Activated CD4-positive, alpha-beta T cell treated with anti-CD3 and anti-CD28 coated beads, Interleukin-2, Interleukin-4, amounts not matched to agents 100 ng/mL and 50 ng/mL, durations not matched to agents 16 hours and 8 hours (primary cell): ENCODE results near the gene ERP27.
A peak's percentile ranks its signal among the peaks of the same experiment; 100 is the strongest.

Experiments
- DNase-seq: peaks from one replicate; pipeline ENCODE4 v3.0.0-alpha.2; 2020; ENCODE audit warnings: low spot score

Gene ERP27

DNA sequence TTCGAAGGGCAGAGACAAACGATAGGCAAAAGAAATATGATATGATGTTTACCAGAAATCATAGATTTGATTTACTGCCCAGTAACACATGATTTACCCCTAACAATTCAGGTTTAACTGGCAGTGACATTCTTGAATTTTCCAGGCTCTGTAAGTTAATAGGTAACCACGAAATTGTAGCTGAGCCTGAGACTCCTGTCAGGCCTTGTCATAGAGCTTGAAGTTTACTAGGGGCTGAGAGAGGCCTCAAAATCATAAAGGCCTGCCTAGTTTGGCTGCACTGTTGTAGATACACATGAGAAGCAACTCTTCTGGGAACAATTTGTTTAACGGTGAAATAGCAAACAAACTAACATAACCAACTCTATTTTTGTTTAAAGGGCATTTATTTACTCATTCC lies 3.3 kb downstream of the ERP27 start:
- DNase-seq = no peak

DNA sequence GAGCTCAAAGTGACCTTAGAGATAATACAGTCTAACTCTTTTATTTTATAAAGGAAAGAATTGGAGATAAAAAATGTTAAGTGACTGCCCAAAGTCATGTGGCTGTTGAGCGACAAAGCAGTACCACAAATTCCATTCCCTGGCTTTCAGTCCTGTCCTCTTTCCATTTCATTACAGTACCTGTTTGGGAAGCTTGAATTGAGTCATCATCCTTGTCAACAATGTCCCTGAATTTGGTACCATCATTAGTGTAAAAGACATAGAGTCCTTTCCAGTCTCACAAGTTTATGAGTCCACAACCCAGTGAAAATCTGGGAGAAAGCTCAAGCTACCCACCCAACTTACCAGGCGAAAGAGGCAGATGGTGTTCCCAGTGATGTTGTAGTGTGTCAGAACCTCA lies 3.8 kb downstream of the ERP27 start:
- no peak for DNase-seq

DNA sequence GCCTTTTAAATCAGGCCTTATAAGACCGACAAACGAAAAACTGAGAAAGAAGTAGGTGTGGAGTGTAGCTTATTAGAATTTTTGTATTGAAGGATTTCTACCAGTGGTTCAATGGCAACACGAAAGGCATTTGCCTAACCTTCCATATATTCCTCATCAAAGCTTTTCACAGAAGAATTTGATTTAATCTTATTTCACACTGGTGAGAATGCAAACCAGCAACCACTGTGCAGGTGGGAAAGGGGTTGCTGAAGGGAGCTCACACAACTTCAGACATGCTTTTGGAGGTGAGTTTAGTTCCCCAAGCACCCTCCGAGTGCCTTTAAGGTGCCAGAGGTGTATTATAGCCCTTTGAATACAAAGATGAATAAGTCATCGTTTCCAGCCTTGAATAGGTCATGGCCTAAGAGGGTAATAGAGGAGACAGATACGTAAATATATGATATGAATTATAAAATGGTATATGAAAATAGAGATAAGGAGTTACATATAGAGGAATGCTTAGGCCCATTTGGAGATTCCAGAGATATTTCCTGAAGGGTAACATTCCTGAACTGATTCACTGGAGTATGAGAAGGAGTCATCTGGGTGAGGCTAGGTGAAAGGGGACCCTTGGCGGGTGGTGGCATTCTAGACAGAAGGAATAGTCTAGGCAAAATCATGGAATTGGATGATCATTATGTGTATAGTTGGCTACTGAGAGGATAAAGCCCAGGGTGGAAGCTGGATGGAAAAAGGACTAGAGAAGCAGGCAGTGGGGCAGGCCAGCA lies 6.4 kb downstream of the ERP27 start:
- no peak for DNase-seq

DNA sequence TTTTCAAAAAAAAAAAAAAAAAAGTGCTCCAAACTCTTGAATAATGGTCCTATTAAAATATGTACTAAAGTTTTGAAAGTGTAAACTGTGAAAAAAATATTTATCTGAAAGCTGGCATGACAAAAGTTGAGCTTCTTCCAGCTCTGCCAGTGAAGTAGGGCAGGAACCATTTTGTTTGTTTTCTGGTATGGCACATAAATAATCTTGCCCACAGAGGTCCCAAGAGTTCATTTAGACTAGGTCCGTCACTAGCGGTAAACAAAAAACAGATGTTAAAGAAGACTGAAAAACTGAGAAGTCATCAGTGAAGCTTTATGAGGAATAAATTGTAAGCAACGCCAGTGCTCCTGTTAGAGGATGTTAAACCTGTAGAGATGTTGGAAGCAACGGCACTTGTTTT lies 7.0 kb downstream of the ERP27 start:
- no peak for DNase-seq

DNA sequence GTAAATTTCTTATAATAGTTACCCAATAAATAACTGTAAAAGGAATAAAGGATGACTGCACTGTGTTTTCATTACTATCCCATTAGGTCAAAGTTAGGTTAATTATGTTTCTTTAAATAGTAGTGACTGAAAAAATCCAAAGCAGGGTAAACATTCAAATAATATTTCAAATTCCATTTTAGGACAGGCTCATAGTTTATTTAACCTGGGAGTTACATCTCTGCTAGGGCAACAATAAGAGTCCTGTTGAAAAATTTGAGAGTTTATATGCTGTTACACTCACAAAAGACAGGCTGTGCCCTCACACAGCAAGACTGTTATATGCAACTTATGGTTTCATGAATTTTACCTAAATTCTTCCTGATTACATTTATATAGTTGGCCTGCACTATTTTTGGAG lies 8.0 kb downstream of the ERP27 start:
- DNase-seq = no peak

DNA sequence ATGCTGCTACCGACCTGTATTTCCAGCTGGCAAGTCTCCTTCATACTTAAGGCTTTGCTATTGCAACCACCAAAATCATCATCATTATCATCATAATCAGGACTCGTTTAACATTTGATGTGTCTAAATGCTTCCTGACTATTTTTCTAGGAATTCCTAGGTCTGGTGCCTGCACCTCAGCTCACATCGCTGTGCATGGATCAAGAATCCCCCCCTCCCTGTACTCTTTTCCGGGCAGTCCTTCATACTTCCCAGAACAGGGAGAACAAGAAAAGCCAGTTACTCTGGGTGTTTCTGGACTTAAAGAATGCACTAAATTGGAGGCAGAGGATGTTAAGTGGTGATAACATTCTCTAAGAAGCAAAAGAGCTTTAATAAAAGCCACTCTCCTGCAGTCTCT lies 9.4 kb downstream of the ERP27 start:
- no peak for DNase-seq

DNA sequence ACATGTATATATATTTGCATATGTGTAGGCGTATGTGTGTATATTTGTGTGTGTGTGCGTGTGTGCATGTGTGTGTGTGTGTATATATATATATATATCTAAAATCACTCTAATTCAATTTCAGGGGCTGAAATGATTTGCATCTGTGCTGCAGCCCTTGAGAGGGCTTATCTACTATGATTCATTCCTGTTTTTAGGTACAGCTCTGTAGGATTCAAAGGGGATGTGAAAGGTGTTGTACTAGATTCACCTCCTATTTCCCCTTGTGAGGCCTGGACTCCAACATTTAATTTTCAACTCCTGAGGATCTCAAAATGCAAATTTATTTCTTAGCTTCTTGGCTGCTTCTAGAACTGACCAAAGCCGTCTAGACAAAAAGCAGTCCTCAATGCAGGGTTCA lies 11.1 kb downstream of the ERP27 start:
- no peak for DNase-seq

DNA sequence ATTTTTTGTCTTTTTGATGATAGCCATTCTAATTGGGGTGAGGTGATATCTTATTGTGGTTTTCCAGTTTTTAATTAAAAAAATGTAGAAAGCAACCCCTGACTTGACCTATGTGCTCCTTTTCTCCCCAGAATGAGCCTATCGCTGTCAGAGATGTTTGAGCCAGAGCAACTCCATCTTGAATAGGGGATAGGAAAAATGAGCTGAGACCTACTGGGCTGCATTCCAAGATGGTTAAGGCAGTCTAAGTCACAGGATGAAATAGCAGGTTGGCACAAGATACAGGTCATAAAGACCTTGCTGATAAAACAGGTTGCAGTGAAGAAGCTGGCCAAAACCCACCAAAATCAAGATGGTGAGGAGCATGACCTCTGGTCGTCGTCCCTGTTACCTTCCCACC lies 13.8 kb downstream of the ERP27 start:
- DNase-seq = no peak

DNA sequence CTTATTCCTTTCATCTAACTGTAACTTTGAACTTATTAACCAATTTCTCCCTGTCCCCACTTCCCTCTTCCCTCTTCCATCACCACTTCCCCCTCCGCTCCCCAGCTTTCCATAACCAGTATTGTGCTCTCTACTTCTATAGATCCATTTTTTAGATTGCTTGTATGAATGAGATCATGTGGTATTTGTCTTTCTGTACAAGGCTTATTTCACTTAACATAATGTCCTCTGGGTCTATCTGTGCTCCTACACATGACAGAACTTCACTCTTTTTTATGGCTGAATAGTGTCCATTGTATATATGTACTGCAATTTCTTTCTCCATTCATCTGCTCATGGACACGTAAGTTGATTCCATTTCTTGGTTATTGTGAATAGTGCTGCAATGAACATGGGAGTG lies 14.4 kb downstream of the ERP27 start:
- DNase-seq = no peak

DNA sequence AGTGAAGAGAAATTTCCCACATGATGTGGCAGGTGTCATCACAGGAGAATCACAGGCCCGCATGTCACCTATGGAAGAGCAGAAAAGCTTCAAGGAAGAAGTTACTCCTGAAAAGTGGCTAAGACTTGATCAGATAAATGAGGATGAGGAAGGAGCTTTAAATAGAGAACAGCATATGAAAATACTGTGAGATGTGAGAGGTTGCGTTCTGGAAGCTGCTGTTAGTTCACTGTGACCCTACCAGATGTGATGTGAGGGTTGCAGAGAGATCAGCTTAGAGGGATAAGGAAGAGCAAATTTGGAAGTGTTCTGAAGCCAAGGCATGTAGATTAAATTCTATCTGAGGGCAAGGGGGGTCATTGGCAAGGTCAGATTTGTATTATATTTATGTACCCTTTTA lies 17.1 kb downstream of the ERP27 start:
- no peak for DNase-seq

DNA sequence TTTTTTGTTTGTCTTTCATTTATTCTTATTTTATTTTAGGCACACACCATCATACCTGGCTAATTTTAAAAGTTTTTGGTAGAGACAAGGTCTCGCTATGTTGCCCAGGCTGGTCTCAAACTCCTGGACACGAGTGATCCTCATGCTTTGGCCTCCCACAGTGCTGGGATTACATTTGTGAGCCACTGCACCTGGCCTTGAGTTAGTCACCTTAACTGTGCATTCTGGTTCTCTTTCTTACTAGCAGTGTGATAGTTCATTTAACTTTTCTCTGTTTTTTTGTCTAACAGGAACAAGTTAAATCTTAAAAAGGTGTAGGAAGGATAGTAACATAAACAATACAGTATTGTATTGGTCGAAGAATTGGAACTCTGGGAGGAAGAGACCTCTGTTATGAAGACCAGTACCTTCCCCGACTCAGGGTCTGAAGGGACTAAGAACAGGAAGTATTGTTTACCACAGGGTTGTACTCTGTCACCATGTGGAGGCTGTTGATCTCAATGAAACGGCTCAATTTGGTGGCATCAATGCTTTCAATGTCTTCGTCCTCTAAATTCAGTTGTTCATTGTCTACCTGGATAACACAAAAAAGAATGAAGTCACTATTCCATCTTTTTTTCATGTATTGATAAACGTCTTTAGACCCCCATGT lies 17.7 kb downstream of the ERP27 start:
- no peak for DNase-seq

DNA sequence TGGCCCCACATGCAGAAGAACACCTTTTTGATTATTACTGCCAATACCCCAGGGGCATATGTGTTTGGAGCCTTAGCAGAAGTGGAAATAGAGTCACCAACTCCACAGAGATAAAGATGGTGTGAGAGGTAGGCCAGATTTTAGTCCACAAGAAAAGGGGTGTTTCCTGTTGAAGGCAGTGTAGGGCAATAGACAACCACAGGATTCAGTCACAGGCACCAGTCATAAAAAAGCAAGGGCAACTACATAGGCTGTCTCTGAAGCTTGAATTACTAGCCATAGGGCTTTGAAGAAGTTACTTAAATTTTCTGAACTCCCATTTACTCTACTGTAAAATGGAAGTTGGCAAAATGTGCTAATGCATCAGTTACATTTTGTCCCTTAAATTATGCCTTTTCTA lies 18.9 kb downstream of the ERP27 start:
- DNase-seq = no peak

DNA sequence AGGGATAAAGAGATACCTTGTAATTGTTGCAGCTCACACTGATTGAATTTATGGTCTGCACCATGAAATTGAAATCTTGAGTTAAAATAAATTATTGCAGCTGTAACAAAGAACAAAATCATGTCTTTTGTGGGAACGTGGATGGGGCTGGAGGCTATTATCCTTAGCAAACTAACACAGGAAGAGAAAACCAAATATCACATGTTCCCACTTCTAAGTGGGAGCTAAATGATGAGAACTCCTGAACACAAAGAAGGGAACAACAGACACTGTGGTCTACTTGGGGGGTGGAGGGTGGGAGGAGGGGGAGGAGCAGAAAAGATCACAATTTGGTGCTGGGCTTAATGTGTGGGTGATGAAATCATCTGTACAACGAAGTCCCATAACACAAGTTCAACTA lies 22.6 kb downstream of the ERP27 start:
- no peak for DNase-seq

DNA sequence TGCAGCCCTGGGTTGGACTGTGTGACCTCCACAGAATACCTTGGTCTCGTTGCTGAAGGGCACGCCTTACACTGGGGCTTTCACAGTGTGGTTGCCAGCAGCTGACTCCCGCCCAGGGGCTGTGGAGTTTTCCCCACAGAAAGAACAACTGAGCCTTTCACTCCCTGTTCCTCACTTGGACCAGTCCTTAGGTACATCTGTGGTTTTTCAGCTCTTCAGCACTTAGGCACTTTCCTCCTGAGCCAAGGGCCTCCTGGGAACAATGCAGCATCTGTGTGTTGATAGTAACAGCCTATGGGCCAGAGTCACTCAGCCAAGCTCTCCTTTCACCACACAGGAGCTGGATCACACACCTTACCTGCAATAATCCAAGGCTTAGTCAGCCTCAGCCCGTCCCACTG lies 25.0 kb downstream of the ERP27 start:
- DNase-seq = no peak

DNA sequence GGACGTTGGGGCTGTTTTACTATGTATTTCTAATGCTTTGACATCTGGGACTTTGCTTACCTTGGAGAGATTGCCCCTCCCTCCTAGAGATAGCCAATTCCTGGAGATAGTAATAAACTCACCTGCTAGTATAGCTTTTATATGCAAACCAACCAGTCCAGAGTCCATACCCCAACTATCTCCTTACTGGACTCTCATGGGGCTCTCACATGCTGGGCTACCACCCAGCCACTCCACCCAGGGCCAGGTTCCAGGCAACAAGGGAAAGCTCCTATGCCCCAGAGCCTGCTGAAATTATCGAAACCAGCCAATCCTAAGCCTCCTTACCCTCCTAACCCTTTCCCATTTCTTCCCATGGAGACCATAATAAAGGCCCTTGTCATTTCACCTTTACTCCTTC lies 27.2 kb downstream of the ERP27 start:
- DNase-seq = no peak

DNA sequence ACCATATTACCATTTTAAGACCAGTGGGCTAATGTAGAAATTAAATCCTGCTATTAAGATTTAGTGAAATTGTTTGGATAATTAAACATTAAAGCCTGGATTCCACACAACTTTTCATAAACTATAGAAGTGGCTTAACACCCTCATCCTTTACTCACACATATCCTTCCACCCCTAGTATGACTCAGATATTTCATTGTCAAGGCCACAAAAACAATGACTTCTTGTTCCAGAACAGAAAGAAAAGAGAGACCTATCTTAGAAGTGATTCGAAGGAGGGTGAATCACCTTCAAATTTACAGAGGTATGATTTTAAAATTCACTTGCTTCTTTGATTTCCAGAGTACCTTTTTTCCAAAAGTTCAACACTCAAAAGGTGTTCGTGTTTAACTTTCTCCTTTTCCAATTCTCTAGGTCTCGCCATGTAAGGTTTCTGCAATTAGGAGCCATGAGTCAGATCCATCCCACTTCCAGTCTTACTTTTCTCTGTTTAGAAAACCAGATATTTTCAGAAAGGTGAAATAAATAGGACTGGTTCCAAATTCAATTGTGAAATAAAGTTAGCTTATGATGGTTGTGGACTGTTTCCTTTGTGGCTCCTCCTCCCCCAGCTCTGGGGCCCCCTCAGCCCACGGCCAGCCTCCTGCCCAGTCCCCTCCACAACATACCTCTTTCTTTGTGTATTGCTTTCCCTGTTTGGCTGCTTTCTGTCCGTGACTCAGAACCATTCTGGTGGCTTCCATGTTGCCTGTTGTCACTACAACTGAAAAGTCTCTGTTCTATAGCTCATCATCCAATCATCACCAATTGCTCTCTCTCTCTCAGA lies 28.0 kb downstream of the ERP27 start:
- peak; percentile 42 for DNase-seq

DNA sequence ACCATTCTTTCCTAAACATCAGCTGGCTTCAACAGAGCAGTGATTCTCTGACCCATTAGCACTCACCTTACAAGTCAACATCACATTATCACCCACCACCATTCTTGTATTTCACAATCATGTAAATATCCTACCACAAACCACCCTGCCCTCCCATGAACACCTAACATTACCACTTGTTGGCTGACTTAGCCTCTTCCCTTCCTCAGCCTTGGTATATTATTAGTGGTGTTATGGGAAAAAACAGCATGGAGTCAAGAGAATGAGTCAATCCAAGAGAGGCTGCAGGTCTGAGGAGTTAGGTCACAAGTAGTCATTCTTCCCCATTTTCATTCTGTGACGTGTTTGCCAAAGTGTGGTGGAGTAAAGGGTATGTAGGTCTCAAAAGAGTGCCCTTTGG lies 30.4 kb downstream of the ERP27 start:
- DNase-seq = peak; percentile 29

DNA sequence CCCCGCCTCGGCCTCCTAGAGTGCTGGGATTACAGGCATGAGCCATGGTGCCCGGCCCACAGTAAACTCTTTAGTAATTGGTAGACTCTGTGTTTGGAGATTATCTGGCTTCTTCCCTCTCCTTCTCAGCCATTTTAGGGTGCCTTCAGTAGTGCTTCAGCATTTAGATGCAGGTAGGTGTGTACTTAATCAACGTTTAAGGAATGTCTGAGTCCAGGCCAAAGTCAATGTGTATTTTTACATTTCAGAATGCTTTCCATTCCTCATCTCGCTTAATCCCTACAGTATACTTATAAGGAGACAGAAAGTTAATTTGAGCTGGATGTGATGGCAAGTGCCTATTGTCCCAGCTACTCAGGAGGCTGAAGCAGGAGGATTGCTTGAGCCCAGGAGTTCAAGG lies 32.2 kb downstream of the ERP27 start:
- no peak for DNase-seq

DNA sequence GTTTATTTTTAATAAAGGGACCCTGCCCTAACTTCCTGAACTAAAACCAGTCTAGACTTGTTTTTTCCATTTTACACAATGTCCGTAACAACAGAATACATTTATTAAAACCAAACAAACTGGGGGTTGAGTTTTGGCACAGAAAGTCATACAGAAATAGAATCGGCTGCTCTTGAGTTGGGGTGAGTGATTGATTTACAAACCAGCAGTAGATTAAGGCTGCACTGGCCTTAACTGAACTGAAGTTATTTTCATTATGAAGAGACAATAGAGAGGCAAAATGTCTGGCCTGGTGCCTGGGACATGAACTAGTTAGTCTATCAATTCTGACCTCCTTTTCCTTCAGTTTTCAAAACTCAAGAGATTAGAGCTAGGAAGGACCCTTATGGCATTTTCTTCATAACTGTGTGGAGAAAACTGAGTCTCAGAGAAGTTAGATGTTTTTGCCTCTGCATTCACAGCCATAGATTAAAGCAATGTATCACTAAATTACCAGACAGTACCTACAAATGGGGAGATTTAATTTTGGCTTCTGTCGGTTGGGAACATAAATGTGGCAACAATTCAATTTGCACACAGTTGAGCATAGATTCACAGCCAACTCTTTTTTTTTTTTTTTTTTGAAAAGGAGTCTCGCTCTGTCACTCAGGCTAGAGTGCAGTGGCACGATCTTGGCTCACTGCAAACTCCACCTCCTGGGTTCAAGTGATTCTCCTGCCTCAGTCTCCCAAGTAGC lies 32.9 kb downstream of the ERP27 start:
- no peak for DNase-seq

DNA sequence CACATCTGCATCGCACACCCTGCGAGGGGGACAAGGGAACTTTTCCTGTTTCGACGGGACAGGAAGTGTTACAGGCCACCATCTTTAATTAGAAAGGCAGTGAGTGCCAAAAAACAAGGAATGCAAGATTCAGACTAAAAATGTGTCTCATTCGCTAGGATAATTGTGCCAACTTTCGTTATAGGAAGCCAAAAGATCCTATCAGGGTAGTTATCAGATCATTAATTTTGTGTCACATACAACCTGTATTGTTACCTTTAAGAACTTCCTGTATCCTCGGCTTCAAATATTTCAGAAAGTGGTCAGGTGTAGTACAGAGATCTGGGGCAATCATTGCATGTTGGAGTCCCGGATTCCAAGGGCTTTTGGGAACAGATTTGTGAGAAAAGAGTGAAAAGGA lies 33.5 kb downstream of the ERP27 start:
- DNase-seq = no peak

DNA sequence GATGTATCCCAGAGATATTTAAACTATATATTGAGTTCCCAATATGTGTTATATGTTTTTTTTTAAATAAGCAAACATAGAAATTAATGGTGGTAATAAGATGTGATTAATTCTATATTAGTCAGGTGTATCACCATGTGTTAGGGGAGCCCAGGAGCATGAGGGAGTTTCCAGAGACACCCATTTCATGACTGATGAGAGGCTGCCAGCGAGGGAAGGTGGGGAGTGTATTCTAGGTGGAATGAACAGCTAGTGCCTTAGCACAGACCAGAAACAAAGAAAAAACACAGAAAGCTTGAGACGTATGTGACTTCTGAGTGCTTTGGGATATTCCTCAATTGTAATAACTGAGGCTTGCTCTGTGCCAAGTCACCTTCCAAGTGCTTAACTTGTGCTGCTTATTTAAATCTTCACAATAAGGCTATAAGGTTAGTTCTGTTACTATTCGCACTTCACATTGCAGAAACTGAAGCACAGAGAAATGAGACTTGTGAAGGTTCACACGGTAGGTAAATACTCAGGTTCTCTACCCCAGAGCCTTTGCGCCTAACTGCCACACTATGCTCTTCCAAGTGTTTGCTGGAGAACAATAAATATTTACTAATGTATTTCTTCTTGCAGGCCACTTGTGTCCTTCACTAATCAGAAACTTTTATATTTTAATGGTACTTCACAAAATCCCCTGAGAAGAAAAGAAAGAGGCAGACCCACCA lies 34.8 kb downstream of the ERP27 start:
- no peak for DNase-seq

DNA sequence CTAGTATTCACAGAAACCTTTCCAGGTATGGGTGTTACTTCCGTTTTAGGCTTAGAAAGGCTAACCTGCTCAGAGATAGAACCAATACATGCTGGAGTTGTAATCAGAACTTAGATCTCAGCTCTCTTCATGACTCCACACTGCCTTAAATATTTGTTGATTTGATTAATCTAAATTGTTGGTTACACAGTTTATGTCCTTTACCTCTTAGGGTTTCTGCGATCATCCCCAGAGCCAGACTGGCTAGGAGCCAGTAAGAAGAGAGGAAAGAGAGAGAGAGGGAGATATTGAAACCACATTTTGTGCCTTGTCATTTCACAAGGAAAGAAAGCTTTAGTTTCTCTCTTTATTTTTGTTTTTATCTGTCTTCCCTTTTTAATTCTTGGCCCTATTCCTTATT lies 35.9 kb downstream of the ERP27 start:
- no peak for DNase-seq
